ENCODE results near the gene MED13L. TPM values are rescaled to one million over a fixed set of nuclear protein-coding genes. Genes with fewer than 3 reads are reported as not detected.

Gene MED13L
- total and polyA plus RNA-seq, 2 experiments from 2014 or later: 11.7 to 88.7 TPM

DNA sequence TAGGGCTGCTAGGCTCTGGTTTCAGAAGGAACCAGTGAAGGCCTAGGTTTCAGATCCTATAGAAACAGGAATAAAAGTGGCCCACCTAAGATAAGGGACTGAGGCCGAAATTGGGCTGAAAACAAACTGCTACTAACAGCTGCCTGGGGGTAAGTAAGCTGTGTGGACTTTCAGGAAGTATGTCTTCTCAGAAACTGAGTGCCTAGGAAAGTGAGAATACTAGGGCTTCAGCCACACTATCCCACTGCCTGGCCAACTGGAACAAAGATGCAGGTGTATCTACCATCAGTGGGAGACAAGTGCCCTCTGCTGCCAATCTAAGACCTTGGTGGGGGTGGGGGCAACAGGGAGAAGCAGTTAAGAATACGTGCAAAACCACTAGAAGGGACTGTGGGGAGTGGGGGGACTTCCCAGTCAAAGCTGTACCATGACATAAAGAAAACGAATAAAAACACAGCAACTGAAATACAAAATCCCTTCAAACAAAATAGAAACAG, 82.5 kb downstream of the MED13L start:
- DNase-seq: no peak
- WGBS, 2 experiments (ENCODE audit: low coverage in 1 of 2, low lambda C conversion rate in 2 of 2, missing lambda C conversion rate in 2 of 2): 89 to 94% methylated on average over 3 of the region's 3 CpGs
- Histone ChIP-seq H3F3A (ENCODE audit: insufficient read depth) (0 out of 2 replicates have a peak, but pooled peaks cover 5% of the 10 kb centered on the region), H2AFZ (no peak overlapping the region), H3K36me3 (ENCODE audit: low read depth) (no peaks in the 10 kb centered on the region), H3K27me3 (replicated peaks; ENCODE audit: insufficient read depth) (no peaks in the 10 kb centered on the region), H3K4me3 (no peak overlapping the region), H3K4me1 (ENCODE audit: insufficient read depth) (peaks cover 42% of the 10 kb centered on the region), H3K9me3 (ENCODE audit: low read depth) (no peaks in the 10 kb centered on the region), H3K27ac (no peak overlapping the region), H3K4me2 (ENCODE audit: unreplicated experiment) (no peak overlapping the region), H3K9me2 (ENCODE audit: insufficient read depth) (no peaks in the 10 kb centered on the region), H3K9ac (no peak overlapping the region), H3K79me2 (ENCODE audit: insufficient read depth) (peaks cover 100% of the 10 kb centered on the region), H4K20me1 (ENCODE audit: insufficient read depth) (peaks cover 31% of the 10 kb centered on the region; the same call in 1 of the 2 replicates)
- in situ Hi-C loops (cut with MboI): no loop called here
- TF ChIP-seq EZH2phosphoT487 (IDR thresholded peaks at IDR 0.05; ENCODE audit: insufficient read depth, low read depth) (no peak), EZH2 (IDR thresholded peaks at IDR 0.05; ENCODE audit: insufficient read depth, poor library complexity, severe bottlenecking) (no peak)

GRCh38 chr12:116189692-116190091, 87.8 kb downstream of the MED13L start:
- Histone ChIP-seq H4K20me1 (ENCODE audit: insufficient read depth) (peaks cover 40% of the 10 kb centered on the region; the same call in 1 of the 2 replicates), H3K4me3 (no peak overlapping the region), H2AFZ (no peak overlapping the region), H3K9ac (no peak overlapping the region), H3K36me3 (ENCODE audit: low read depth) (no peaks in the 10 kb centered on the region), H3F3A (ENCODE audit: insufficient read depth) (peaks cover 11% of the 10 kb centered on the region; the same call in 1 of the 2 replicates), H3K9me2 (ENCODE audit: insufficient read depth) (no peaks in the 10 kb centered on the region), H3K27ac (no peak overlapping the region), H3K4me1 (ENCODE audit: insufficient read depth) (peaks cover 34% of the 10 kb centered on the region), H3K4me2 (ENCODE audit: unreplicated experiment) (no peak overlapping the region), H3K9me3 (ENCODE audit: low read depth) (no peaks in the 10 kb centered on the region), H3K27me3 (replicated peaks; ENCODE audit: insufficient read depth) (no peaks in the 10 kb centered on the region), H3K79me2 (ENCODE audit: insufficient read depth) (peaks cover 100% of the 10 kb centered on the region)
- in situ Hi-C loops (cut with MboI): no loop called here
- TF ChIP-seq EZH2 (IDR thresholded peaks at IDR 0.05; ENCODE audit: insufficient read depth, poor library complexity, severe bottlenecking) (no peak), EZH2phosphoT487 (IDR thresholded peaks at IDR 0.05; ENCODE audit: insufficient read depth, low read depth) (no peak)
- DNase-seq: no peak

- Histone ChIP-seq H3K9me3 (ENCODE audit: low read depth) (no peaks in the 10 kb centered on the region), H3F3A (ENCODE audit: insufficient read depth) (peaks cover 20% of the 10 kb centered on the region; the same call in 1 of the 2 replicates), H3K4me1 (ENCODE audit: insufficient read depth) (peaks cover 41% of the 10 kb centered on the region), H3K27me3 (replicated peaks; ENCODE audit: insufficient read depth) (no peaks in the 10 kb centered on the region), H3K36me3 (ENCODE audit: low read depth) (no peaks in the 10 kb centered on the region), H3K9ac (no peak overlapping the region), H3K4me2 (ENCODE audit: unreplicated experiment) (no peak overlapping the region), H3K27ac (no peak overlapping the region), H4K20me1 (ENCODE audit: insufficient read depth) (peaks cover 40% of the 10 kb centered on the region; the same call in 1 of the 2 replicates), H3K79me2 (ENCODE audit: insufficient read depth) (peaks cover 100% of the 10 kb centered on the region), H2AFZ (no peak overlapping the region), H3K4me3 (no peak overlapping the region), H3K9me2 (ENCODE audit: insufficient read depth) (no peaks in the 10 kb centered on the region)
- in situ Hi-C loops (cut with MboI): no loop called here
- 87 to 89% methylated on average over 3 of the region's 3 CpGs for WGBS, 2 experiments (ENCODE audit: low coverage in 1 of 2, low lambda C conversion rate in 2 of 2, missing lambda C conversion rate in 2 of 2)
- no peak for DNase-seq
- TF ChIP-seq EZH2phosphoT487 (IDR thresholded peaks at IDR 0.05; ENCODE audit: insufficient read depth, low read depth) (no peak), EZH2 (IDR thresholded peaks at IDR 0.05; ENCODE audit: insufficient read depth, poor library complexity, severe bottlenecking) (no peak)
Measured at GRCh38 chr12:116188581-116188980, 88.9 kb downstream of the MED13L start.

GRCh38 chr12:116187151-116187511, 90.4 kb downstream of the MED13L start:
- Histone ChIP-seq H3K36me3 (ENCODE audit: low read depth) (no peaks in the 10 kb centered on the region), H3K4me2 (ENCODE audit: unreplicated experiment) (no peak overlapping the region), H3K27me3 (replicated peaks; ENCODE audit: insufficient read depth) (no peaks in the 10 kb centered on the region), H3K79me2 (ENCODE audit: insufficient read depth) (peaks cover 100% of the 10 kb centered on the region), H2AFZ (no peak overlapping the region), H4K20me1 (ENCODE audit: insufficient read depth) (peaks cover 53% of the 10 kb centered on the region), H3F3A (ENCODE audit: insufficient read depth) (peaks cover 20% of the 10 kb centered on the region; the same call in 1 of the 2 replicates), H3K9me2 (ENCODE audit: insufficient read depth) (no peaks in the 10 kb centered on the region), H3K9ac (no peak overlapping the region), H3K9me3 (ENCODE audit: low read depth) (no peaks in the 10 kb centered on the region), H3K27ac (no peak overlapping the region), H3K4me3 (no peak overlapping the region), H3K4me1 (ENCODE audit: insufficient read depth) (peaks cover 42% of the 10 kb centered on the region)
- TF ChIP-seq EZH2phosphoT487 (IDR thresholded peaks at IDR 0.05; ENCODE audit: insufficient read depth, low read depth) (no peak), EZH2 (IDR thresholded peaks at IDR 0.05; ENCODE audit: insufficient read depth, poor library complexity, severe bottlenecking) (no peak)
- DNase-seq: no peak
- 27 to 36% methylated on average over 1 of the region's 1 CpG for WGBS, 2 experiments (ENCODE audit: low coverage in 1 of 2, low lambda C conversion rate in 2 of 2, missing lambda C conversion rate in 2 of 2)
- in situ Hi-C loops (cut with MboI): no loop called here
